Vagina (tissue), 2 donors: ENCODE data around the gene ARVCF. TPM values are rescaled to one million over a fixed set of nuclear protein-coding genes. Genes with fewer than 3 reads are reported as not detected.

Experiments used
- DNase-seq, 2 donors: peaks; one replicate each; pipeline ENCODE4 v3.0.0-alpha.2; 2017; ENCODE audit errors: extremely low spot score in 2 of 2
- H3K27ac ChIP-seq: fragments of 200-600 bp; sonication (generic); one replicate; pipeline ENCODE4 v1.5.1; 2019
- H3K27me3 ChIP-seq: fragments of 200-600 bp; sonication (generic); one replicate; pipeline ENCODE4 v1.5.1; 2019
- H3K36me3 ChIP-seq, 2 donors: fragments of 200-600 bp; sonication (generic); one replicate each; pipeline ENCODE4 v1.5.1; 2017 to 2019
- H3K4me1 ChIP-seq: fragments of 200-600 bp; sonication (generic); one replicate; pipeline ENCODE4 v1.5.1; 2019
- H3K4me3 ChIP-seq, 2 donors: fragments of 200-600 bp; sonication (generic); 1 replicate in 1 of 2; 2 replicates in 1 of 2; pipeline ENCODE4 v1.5.1; 2016 to 2019
- H3K9me3 ChIP-seq: fragments of 200-600 bp; sonication (generic); one replicate; pipeline ENCODE4 v1.5.1; 2019
- POLR2A ChIP-seq, 2 donors: fragments of 450-650 bp; IDR thresholded peaks; one replicate each; pipeline ENCODE4 v1.6.1; 2017; ENCODE audit warnings: antibody characterized with exemption in 2 of 2, mild to moderate bottlenecking in 2 of 2, moderate library complexity in 2 of 2
- POLR2AphosphoS5 ChIP-seq, 2 donors: sonication (generic); formaldehyde crosslinking; IDR thresholded peaks; one replicate each; pipeline ENCODE4 v1.9.0; 2017; ENCODE audit warnings: antibody characterized with exemption in 2 of 2, mild to moderate bottlenecking in 2 of 2, low read depth in 1 of 2; ENCODE audit not compliant: insufficient read depth in 1 of 2
- intact Hi-C: fragments of 100-400 bp; cut with DNase I; formaldehyde crosslinking; loops from one replicate; pipeline ENCODE4 v1.15.1; 2023
- total RNA-seq: library from RNA; depleted of rRNA; stranded (reverse); fragments of >200 nt; gene quantifications from one replicate; pipeline ENCODE4 v1.2.3, GENCODE V29; 2016
- TF ChIP-seq, protein P1 (sequence below), 3 experiments: fragments of 450-650 bp in 2 of 3; fragments of 200-600 bp in 1 of 3; sonication (generic) in 1 of 3; IDR thresholded peaks; one replicate each; pipeline ENCODE4 v1.5.1; 2017 to 2019; ENCODE audit warnings: antibody characterized with exemption in 3 of 3, mild to moderate bottlenecking in 2 of 3, moderate library complexity in 2 of 3

ARVCF gene
- total RNA-seq, 1 donor from 2014 or later: 10.8 TPM

DNA sequence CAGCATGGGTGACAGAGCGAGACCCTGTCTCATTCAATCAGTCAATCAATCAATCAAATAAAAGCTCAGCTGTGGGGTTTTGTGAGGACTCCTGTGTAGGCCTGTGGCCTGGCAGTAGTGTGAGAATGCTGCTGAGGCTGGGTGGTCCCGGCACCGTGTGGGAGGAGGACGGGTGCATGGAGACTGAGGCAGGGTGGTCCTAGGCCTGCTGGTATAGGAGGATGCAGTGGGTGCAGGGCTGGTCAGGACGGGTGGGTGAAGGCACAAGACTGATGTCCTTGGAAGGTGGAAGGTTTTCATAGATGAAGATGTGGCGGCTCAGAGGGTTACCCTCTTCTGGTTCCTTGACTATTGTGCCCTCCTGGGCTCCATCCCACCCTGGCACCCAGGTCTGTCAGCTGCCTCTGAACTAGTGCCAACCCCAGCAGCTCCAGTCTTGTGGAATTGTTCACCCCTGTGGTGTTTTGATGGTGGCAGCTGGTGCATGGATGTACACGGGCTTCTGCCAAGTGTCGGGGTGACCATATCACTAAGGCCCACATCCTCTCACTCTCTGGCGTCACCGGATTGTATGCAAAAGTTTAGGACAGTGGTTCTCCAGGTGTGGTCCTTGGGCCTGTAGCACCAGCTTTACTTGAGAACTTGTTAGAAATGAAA lies 28.0 kb upstream of the ARVCF start:
- peaks cover 0 to 16% of the 10 kb centered on the region in 2 donors for H3K36me3 ChIP-seq
- H3K9me3 ChIP-seq: no peaks in the 10 kb centered on the region

DNA sequence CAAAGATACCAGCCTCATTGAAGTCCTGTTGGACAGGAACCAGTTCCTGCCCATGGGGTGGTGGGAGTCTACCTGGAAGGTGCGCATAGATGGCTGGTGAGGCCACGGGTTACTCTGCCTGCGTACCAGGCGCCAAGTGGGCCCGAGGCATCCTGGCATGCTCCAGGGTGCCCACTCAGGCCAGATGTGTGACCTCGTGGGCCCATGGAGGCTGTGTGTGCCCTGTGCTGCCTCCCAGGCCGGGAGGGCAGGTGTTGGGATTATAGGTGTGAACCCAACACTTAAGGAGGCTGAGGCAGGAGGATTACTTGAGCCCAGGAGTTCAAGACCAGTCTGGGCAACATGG lies 27.3 kb upstream of the ARVCF start:
- Histone ChIP-seq H3K36me3 (peaks cover 0 to 16% of the 10 kb centered on the region in 2 donors), H3K27ac (no peak overlapping the region), H3K27me3 (no peaks in the 10 kb centered on the region), H3K9me3 (no peaks in the 10 kb centered on the region), H3K4me3 (no peak overlapping the region), H3K4me1 (no peaks in the 10 kb centered on the region)
- DNase-seq: no peak
- no peak for TF ChIP-seq POLR2A (IDR thresholded peaks at IDR 0.05)
- no peak for TF ChIP-seq POLR2AphosphoS5 (IDR thresholded peaks at IDR 0.05; ENCODE audit: insufficient read depth in 1 of 2, low read depth in 1 of 2)
- intact Hi-C loops: no loop called here

More for the DNA sequence above, 28.0 kb upstream of the ARVCF start:
- TF ChIP-seq, protein P1, sequence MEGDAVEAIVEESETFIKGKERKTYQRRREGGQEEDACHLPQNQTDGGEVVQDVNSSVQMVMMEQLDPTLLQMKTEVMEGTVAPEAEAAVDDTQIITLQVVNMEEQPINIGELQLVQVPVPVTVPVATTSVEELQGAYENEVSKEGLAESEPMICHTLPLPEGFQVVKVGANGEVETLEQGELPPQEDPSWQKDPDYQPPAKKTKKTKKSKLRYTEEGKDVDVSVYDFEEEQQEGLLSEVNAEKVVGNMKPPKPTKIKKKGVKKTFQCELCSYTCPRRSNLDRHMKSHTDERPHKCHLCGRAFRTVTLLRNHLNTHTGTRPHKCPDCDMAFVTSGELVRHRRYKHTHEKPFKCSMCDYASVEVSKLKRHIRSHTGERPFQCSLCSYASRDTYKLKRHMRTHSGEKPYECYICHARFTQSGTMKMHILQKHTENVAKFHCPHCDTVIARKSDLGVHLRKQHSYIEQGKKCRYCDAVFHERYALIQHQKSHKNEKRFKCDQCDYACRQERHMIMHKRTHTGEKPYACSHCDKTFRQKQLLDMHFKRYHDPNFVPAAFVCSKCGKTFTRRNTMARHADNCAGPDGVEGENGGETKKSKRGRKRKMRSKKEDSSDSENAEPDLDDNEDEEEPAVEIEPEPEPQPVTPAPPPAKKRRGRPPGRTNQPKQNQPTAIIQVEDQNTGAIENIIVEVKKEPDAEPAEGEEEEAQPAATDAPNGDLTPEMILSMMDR (IDR thresholded peaks at IDR 0.05): no peak
- TF ChIP-seq POLR2AphosphoS5 (IDR thresholded peaks at IDR 0.05; ENCODE audit: insufficient read depth in 1 of 2, low read depth in 1 of 2) (no peak), POLR2A (IDR thresholded peaks at IDR 0.05) (no peak)
- Histone ChIP-seq H3K27ac (no peak overlapping the region), H3K4me1 (no peaks in the 10 kb centered on the region), H3K27me3 (no peaks in the 10 kb centered on the region), H3K4me3 (no peak overlapping the region)
- no peak for DNase-seq
- intact Hi-C loops: no loop called here

DNA sequence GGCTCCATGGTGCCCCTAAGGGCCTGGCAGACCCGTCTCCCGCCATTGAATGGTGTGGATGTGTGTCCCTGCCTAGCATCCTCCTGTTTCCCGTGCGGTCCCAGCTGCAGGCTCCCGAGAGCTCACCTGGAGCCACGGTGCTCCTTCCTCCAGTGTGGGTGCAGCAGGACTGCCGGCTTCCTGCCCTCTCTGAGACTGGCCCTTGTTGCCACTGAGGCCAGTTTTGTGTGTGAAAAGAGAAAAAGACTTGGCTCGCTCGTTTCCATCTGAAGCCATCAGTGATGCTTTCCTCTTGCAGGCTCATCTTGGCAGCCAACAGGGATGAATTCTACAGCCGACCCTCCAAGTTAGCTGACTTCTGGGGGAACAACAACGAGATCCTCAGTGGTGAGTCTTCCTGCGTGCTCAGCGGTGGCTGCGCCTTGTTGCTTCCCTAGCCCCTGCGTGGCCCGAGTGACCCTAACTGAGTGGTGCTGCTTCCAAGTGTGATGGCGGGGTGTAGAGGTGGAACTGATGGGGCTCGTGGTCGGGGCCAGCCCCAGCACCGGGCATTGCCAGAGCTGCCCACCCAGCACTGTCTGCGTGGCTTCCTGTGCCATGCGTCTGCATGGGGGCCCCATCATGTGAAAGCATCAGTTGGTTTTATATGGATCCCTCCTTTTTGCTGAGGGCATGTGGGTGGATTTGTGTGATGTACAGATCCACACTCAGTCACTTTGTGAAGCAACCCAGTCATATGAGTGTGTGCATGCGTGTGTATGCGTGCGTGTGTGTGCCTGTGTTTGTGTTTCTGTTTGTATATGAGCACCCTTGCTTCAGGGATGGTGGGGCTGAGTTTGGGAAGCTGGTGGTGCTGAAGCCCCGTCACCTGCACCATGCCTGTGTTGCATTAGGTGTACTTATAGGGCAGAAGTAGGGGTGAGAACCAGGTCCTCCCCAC lies 26.7 kb upstream of the ARVCF start:
- Histone ChIP-seq H3K4me1 (no peaks in the 10 kb centered on the region), H3K36me3 (peaks cover 0 to 16% of the 10 kb centered on the region in 2 donors), H3K4me3 (no peak overlapping the region), H3K27ac (no peak overlapping the region), H3K9me3 (no peaks in the 10 kb centered on the region), H3K27me3 (no peaks in the 10 kb centered on the region)
- intact Hi-C loops: no loop called here
- TF ChIP-seq POLR2A (IDR thresholded peaks at IDR 0.05) (no peak), POLR2AphosphoS5 (IDR thresholded peaks at IDR 0.05; ENCODE audit: insufficient read depth in 1 of 2, low read depth in 1 of 2) (no peak)
- TF ChIP-seq, protein P1 (IDR thresholded peaks at IDR 0.05): no peak
- no peak for DNase-seq

DNA sequence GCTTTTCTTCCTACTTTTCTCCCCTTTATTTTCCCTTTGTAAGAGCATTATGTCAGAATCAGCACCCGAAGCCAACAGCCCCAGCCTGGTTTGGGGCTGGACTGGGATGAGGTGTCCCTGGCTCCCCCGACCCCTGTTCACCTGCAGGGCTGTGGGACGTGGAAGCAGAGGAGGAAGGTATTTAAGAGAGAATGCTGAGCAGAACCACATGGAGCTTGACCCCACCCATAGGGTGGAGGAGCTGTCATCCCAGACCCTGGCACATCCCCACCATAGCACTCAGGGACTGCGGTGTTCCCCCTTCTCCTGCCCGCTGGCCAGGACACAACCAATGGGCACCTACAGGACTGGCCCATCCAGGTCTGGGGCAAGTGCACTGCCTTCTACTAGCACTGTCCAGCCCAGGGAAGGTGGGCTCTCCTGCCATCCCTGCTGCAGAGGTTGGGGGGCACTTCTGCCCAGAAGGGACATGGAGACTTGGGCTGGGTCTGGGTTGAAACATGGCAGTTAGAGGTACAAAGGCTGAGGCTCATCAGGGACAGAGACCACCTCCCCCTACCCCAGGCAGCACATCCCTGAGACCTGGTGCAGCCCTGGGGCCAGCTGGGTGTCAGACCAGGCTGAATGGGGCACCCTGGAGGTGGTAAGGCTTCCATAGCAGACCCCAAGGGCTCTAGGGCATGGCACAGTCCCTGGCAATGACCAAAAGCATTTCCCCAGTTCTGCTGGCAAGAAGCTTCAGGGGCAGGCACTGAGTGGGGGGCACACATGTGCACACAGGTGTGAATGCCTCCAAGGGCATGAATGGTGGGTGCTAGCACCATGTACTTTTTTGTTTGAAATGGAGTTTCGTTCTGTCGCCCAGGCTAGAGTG lies 23.9 kb upstream of the ARVCF start:
- no peaks in the 10 kb centered on the region for H3K4me1 ChIP-seq
- intact Hi-C loops: no loop called here
- no peak overlapping the region for H3K27ac ChIP-seq
- no peaks in the 10 kb centered on the region for H3K9me3 ChIP-seq
- peaks cover 0 to 10% of the 10 kb centered on the region in 2 donors for H3K36me3 ChIP-seq
- no peak overlapping the region for H3K4me3 ChIP-seq
- H3K27me3 ChIP-seq: no peaks in the 10 kb centered on the region
- DNase-seq: no peak
- no peak for TF ChIP-seq POLR2A (IDR thresholded peaks at IDR 0.05)
- TF ChIP-seq, protein P1 (IDR thresholded peaks at IDR 0.05): no peak
- TF ChIP-seq POLR2AphosphoS5 (IDR thresholded peaks at IDR 0.05; ENCODE audit: insufficient read depth in 1 of 2, low read depth in 1 of 2): no peak

DNA sequence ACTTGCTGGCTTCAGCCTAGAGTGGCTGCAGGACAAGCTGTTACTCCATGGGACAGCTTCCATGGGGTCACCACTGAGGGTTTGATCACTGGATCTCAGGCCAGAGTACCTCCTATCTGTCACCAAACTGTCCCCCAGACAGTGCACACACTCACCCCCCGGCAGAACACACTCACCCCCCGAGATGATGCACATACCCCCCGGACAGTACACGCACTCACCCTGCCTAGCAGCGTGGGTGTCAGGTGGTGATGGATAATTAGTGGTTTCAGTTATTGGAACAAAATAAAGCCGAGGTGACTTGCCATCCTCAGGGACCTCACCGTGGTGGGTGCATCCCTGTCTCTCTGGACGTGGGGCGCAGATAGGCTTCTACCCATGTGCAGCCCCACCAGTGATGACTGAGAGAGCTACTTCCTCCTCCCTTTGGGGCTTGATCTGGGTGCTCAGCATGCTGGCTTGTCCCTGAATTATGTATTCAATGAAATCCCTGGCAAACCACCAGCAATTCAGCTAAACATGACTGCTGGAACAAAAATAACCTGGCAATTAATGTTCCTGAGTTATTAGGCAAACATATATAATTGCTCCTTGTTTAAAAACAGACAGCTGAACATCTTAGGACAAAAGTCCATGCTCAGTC lies 23.2 kb upstream of the ARVCF start:
- Histone ChIP-seq H3K4me1 (no peaks in the 10 kb centered on the region), H3K4me3 (no peak overlapping the region), H3K27me3 (no peaks in the 10 kb centered on the region), H3K9me3 (no peaks in the 10 kb centered on the region), H3K27ac (no peak overlapping the region), H3K36me3 (peaks cover 0 to 10% of the 10 kb centered on the region in 2 donors)
- intact Hi-C loops: no loop called here
- no peak for DNase-seq
- TF ChIP-seq, protein P1 (IDR thresholded peaks at IDR 0.05): no peak
- no peak for TF ChIP-seq POLR2AphosphoS5 (IDR thresholded peaks at IDR 0.05; ENCODE audit: insufficient read depth in 1 of 2, low read depth in 1 of 2)
- no peak for TF ChIP-seq POLR2A (IDR thresholded peaks at IDR 0.05)
